GM23248 (cell line): ENCODE data around the gene BAG2. TPM values are rescaled to one million over a fixed set of nuclear protein-coding genes. Genes with fewer than 3 reads are reported as not detected.

ENCODE experiments used
- DNase-seq: peaks from one replicate; pipeline ENCODE4 v3.0.0-alpha.2; 2015
- H2AFZ ChIP-seq: fragments of 200-600 bp; sonication (generic); 2 replicates; pipeline ENCODE4 v1.6.1; 2016; ENCODE audit warnings: antibody characterized with exemption
- H3F3A ChIP-seq: fragments of 200-600 bp; sonication (generic); 2 replicates; pipeline ENCODE4 v1.6.1; 2016; ENCODE audit warnings: mild to moderate bottlenecking, antibody characterized with exemption, mixed run types; ENCODE audit not compliant: insufficient read depth
- H3K27ac ChIP-seq: fragments of 200-600 bp; sonication (generic); 2 replicates; pipeline ENCODE4 v1.5.1; 2016; ENCODE audit warnings: mild to moderate bottlenecking
- H3K27me3 ChIP-seq: fragments of 200-600 bp; sonication (generic); replicated peaks from 2 replicates; pipeline ENCODE4 v1.6.1; 2016; ENCODE audit warnings: mild to moderate bottlenecking; ENCODE audit not compliant: insufficient read depth
- H3K36me3 ChIP-seq: fragments of 200-600 bp; sonication (generic); 2 replicates; pipeline ENCODE4 v1.6.1; 2016; ENCODE audit warnings: low read depth, mild to moderate bottlenecking
- H3K4me1 ChIP-seq: fragments of 200-600 bp; sonication (generic); 2 replicates; pipeline ENCODE4 v1.6.1; 2016; ENCODE audit warnings: mild to moderate bottlenecking; ENCODE audit not compliant: insufficient read depth
- H3K4me2 ChIP-seq: fragments of 200-600 bp; sonication (generic); one replicate; pipeline ENCODE4 v1.6.1; 2016; ENCODE audit warnings: mild to moderate bottlenecking; ENCODE audit not compliant: unreplicated experiment
- H3K4me3 ChIP-seq: fragments of 200-600 bp; sonication (generic); 2 replicates; pipeline ENCODE4 v1.5.1; 2016; ENCODE audit warnings: mild to moderate bottlenecking
- H3K79me2 ChIP-seq: fragments of 200-600 bp; sonication (generic); 2 replicates; pipeline ENCODE4 v1.6.1; 2016; ENCODE audit warnings: mild to moderate bottlenecking; ENCODE audit not compliant: insufficient read depth
- H3K9ac ChIP-seq: fragments of 200-600 bp; sonication (generic); 2 replicates; pipeline ENCODE4 v1.6.1; 2016; ENCODE audit warnings: mild to moderate bottlenecking
- H3K9me2 ChIP-seq: fragments of 200-600 bp; sonication (generic); 2 replicates; pipeline ENCODE4 v1.6.1; 2016; ENCODE audit warnings: mixed run types, mild to moderate bottlenecking, moderate library complexity; ENCODE audit not compliant: insufficient read depth
- H3K9me3 ChIP-seq: fragments of 200-600 bp; sonication (generic); one replicate; pipeline ENCODE4 v1.6.1; 2017; ENCODE audit warnings: low read depth
- H4K20me1 ChIP-seq: fragments of 200-600 bp; sonication (generic); 2 replicates; pipeline ENCODE4 v1.6.0; 2016; ENCODE audit not compliant: insufficient read depth
- EZH2 ChIP-seq: fragments of 200-600 bp; sonication (generic); IDR thresholded peaks from 2 replicates; pipeline ENCODE4 v1.6.1; 2018; ENCODE audit warnings: antibody characterized with exemption, mild to moderate bottlenecking; ENCODE audit not compliant: insufficient read depth, poor library complexity, severe bottlenecking
- EZH2phosphoT487 ChIP-seq: fragments of 200-600 bp; sonication (generic); IDR thresholded peaks from 2 replicates; pipeline ENCODE4 v1.6.1; 2018; ENCODE audit warnings: antibody characterized with exemption, moderate library complexity, mild to moderate bottlenecking, low read depth; ENCODE audit not compliant: insufficient read depth
- WGBS, 2 experiments: methylation state at CpG; one replicate each; pipeline ENCODE4 v1.1.6; 2015 to 2017; ENCODE audit warnings: low lambda C conversion rate in 2 of 2, low coverage in 1 of 2; ENCODE audit errors: missing lambda C conversion rate in 2 of 2; 5-methylcytosine and 5-hydroxymethylcytosine counted together
- in situ Hi-C: fragments of 300-500 bp; cut with MboI; formaldehyde crosslinking; loops from 2 replicates; pipeline ENCODE4 v1.15.0; 2020
- polyA plus RNA-seq: library from polyadenylated mRNA; unstranded; fragments of >200 nt; fragmentation: Nextera tagmentation; extraction: Ambion mirVana; gene quantifications from 2 replicates; pipeline ENCODE4 v1.2.1, GENCODE V29; 2016
- total RNA-seq: library from RNA; depleted of rRNA; stranded (reverse); fragments of >200 nt; shearing (Covaris generic); gene quantifications from 2 replicates; pipeline ENCODE4 v1.2.3, GENCODE V29; 2014

Gene BAG2
- total and polyA plus RNA-seq, 2 experiments from 2014 or later = 33.4 to 40.1 TPM

DNA sequence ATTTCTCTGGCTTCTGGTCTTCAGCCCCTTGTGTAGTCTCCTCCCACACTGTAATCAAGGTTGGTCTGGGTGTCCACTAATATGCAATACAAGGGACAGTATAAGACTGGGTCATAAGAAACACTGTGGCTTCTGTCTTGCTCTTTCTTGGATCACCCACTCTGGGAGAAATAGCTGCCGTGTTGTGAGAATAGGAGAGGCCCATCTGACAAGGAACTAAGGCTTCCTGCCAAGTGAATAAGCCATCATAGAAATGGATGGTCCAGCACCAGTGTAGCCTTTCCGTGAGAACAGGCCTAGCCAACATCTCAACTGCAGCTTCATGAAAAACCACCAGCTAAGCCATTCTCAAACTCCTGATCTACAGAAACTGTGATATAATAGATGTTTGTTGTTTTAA, 23.3 kb downstream of the BAG2 start:
- no peak overlapping the region for H3K4me3 ChIP-seq
- H3K9me2 ChIP-seq = no peaks in the 10 kb centered on the region
- H3K9ac ChIP-seq = no peak overlapping the region
- H3F3A ChIP-seq = peaks cover 62% of the 10 kb centered on the region
- in situ Hi-C loops = no loop called here
- 92 to 94% methylated on average over 2 of the region's 2 CpGs for WGBS, 2 experiments
- no peaks in the 10 kb centered on the region for H3K27me3 ChIP-seq
- H2AFZ ChIP-seq = no peak overlapping the region
- H4K20me1 ChIP-seq = no peaks in the 10 kb centered on the region
- no peak for DNase-seq
- H3K9me3 ChIP-seq = no peaks in the 10 kb centered on the region
- peaks cover 84% of the 10 kb centered on the region for H3K79me2 ChIP-seq
- H3K27ac ChIP-seq = 0 out of 2 replicates have a peak overlapping the region, but pooled peaks have one; percentile 4
- H3K36me3 ChIP-seq = peaks cover 28% of the 10 kb centered on the region
- H3K4me1 ChIP-seq = peaks cover 11% of the 10 kb centered on the region; the same call in 1 of the 2 replicates
- no peak for TF ChIP-seq EZH2
- TF ChIP-seq EZH2phosphoT487 = no peak
- no peak overlapping the region for H3K4me2 ChIP-seq

DNA sequence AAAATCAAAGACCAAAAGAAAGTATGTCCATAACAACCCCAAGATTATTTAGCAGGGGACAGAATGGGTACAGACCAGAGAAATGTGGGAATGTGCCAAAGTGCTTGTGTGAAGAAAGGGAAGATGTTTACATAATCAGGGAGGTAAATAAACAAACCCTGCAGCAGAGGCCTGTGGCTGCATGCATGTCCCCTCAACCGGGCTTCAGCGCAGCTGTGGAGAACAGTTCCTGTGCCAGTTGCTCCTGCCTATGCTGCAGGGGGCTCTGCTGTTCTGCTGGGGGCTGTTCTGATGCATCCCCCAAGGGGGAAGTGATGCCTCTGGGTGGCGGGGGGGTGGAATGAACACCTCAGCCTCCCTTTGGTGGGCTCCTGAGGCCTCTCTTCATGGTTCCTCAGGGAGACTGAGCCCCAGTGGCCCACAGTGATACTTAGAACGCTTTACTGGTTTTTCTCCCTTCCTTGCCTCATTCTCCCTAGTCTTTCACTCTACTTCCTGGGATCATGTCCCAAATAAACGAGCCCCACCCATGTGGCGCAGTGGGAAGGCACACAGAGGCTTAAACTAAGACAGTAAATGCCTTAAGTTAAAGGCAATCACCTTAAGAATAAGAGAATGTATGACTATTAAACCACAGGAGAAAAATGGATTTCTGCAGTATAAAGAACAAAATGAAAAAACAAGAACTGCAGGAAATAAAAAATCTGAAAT, 27.0 kb downstream of the BAG2 start:
- H3K9ac ChIP-seq = no peak overlapping the region
- no peaks in the 10 kb centered on the region for H3K9me2 ChIP-seq
- no peak overlapping the region for H3K27ac ChIP-seq
- TF ChIP-seq EZH2phosphoT487 (no peak), EZH2 (no peak)
- H4K20me1 ChIP-seq = no peaks in the 10 kb centered on the region
- no peaks in the 10 kb centered on the region for H3K27me3 ChIP-seq
- H3K79me2 ChIP-seq = peaks cover 100% of the 10 kb centered on the region
- H2AFZ ChIP-seq = no peak overlapping the region
- no peak overlapping the region for H3K4me3 ChIP-seq
- H3K9me3 ChIP-seq = no peaks in the 10 kb centered on the region
- no peak overlapping the region for H3K4me2 ChIP-seq
- H3F3A ChIP-seq = peaks cover 30% of the 10 kb centered on the region; the same call in 1 of the 2 replicates
- DNase-seq = no peak
- H3K4me1 ChIP-seq = no peaks in the 10 kb centered on the region
- H3K36me3 ChIP-seq = peaks cover 8% of the 10 kb centered on the region
- in situ Hi-C loops = no loop called here
- WGBS, 2 experiments = 74 to 81% methylated on average over 6 of the region's 6 CpGs

- H3K9me3 ChIP-seq = no peaks in the 10 kb centered on the region
- no peak overlapping the region for H3K4me3 ChIP-seq
- H3K27me3 ChIP-seq = no peaks in the 10 kb centered on the region
- no peak overlapping the region for H3K4me2 ChIP-seq
- TF ChIP-seq EZH2 = no peak
- no peak for TF ChIP-seq EZH2phosphoT487
- peaks cover 3% of the 10 kb centered on the region; the same call in 1 of the 2 replicates for H3K36me3 ChIP-seq
- H3F3A ChIP-seq = peaks cover 34% of the 10 kb centered on the region
- in situ Hi-C loops = no loop called here
- peaks cover 9% of the 10 kb centered on the region for H3K4me1 ChIP-seq
- H2AFZ ChIP-seq = no peak overlapping the region
- H3K27ac ChIP-seq = no peak overlapping the region
- H4K20me1 ChIP-seq = no peaks in the 10 kb centered on the region
- no peak overlapping the region for H3K9ac ChIP-seq
- H3K9me2 ChIP-seq = no peaks in the 10 kb centered on the region
- DNase-seq = no peak
- H3K79me2 ChIP-seq = peaks cover 98% of the 10 kb centered on the region
- WGBS, 2 experiments = 97 to 100% methylated on average over 1 of the region's 1 CpG
Observed at GRCh38 chr6:57201718-57202117, 29.6 kb downstream of the BAG2 start.

DNA sequence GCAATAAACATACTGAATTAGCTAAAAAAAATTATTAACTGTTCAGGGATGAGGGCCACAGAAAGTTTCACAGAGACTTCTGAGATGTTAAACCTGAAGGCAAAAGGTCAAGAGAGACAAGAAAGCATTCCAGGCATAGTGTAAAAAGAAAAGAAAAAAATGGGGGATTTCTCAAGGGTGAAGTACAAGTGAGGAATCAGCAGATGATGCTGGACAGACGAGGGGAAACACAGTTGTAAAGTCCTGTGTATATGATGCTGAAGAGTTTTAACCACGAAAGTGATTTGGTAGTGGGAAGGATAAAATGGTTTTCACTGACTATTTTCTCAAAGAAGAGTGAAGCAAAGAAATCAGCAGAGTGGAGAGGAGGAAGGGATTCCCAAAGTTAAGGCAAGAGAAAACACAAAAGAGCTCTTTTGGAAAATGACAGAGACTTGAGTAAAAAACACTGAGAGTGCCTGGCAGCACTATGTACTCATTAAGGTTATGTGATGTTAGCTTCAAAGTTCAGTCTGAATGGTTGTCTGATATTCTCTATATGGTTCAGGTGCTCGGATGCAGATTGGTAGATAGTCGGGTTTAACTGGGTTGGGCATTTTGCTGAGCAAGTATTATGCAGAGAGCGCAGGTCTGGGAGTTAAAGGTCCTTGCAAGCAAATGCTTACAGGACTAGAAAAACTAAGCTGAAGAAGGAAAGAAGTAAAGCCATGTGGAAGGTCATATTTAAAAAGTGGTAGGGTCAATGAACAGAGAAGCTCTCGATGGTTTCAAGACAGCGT, 33.6 kb downstream of the BAG2 start:
- WGBS, 2 experiments = 95 to 97% methylated on average over 7 of the region's 7 CpGs
- H3K4me1 ChIP-seq = peaks cover 32% of the 10 kb centered on the region
- DNase-seq = no peak
- H3K9me2 ChIP-seq = no peaks in the 10 kb centered on the region
- no peaks in the 10 kb centered on the region for H4K20me1 ChIP-seq
- H3K9ac ChIP-seq = no peak overlapping the region
- peaks cover 34% of the 10 kb centered on the region for H3F3A ChIP-seq
- H3K27me3 ChIP-seq = no peaks in the 10 kb centered on the region
- peaks cover 98% of the 10 kb centered on the region for H3K79me2 ChIP-seq
- H3K9me3 ChIP-seq = no peaks in the 10 kb centered on the region
- in situ Hi-C loops = no loop called here
- TF ChIP-seq EZH2 (no peak), EZH2phosphoT487 (no peak)
- H2AFZ ChIP-seq = no peak overlapping the region
- H3K36me3 ChIP-seq = 0 out of 2 replicates have a peak, but pooled peaks cover 4% of the 10 kb centered on the region
- no peak overlapping the region for H3K4me3 ChIP-seq
- H3K27ac ChIP-seq = no peak overlapping the region; the same call in 1 of the 2 replicates
- no peak overlapping the region for H3K4me2 ChIP-seq
